Measurements from ENCODE around the gene UCK1.
A peak's percentile ranks its signal among the peaks of the same experiment; 100 is the strongest.

The UCK1 gene

GRCh38 chr9:131478911-131479310 lies 52.2 kb downstream of the UCK1 start:
- TF ChIP-seq, protein P1, sequence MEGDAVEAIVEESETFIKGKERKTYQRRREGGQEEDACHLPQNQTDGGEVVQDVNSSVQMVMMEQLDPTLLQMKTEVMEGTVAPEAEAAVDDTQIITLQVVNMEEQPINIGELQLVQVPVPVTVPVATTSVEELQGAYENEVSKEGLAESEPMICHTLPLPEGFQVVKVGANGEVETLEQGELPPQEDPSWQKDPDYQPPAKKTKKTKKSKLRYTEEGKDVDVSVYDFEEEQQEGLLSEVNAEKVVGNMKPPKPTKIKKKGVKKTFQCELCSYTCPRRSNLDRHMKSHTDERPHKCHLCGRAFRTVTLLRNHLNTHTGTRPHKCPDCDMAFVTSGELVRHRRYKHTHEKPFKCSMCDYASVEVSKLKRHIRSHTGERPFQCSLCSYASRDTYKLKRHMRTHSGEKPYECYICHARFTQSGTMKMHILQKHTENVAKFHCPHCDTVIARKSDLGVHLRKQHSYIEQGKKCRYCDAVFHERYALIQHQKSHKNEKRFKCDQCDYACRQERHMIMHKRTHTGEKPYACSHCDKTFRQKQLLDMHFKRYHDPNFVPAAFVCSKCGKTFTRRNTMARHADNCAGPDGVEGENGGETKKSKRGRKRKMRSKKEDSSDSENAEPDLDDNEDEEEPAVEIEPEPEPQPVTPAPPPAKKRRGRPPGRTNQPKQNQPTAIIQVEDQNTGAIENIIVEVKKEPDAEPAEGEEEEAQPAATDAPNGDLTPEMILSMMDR (IDR thresholded peaks at IDR 0.05; ENCODE audit: low read length): no peak
- TF ChIP-seq EZH2 (optimal IDR thresholded peaks at IDR 0.05; ENCODE audit: low read depth, low read length): no peak
- TF ChIP-seq EZH2phosphoT487 (IDR thresholded peaks at IDR 0.05; ENCODE audit: low read length): no peak
- H3K79me2 ChIP-seq (ENCODE audit: low read length): peaks cover 82% of the 10 kb centered on the region
- peaks cover 10% of the 10 kb centered on the region for H3F3A ChIP-seq (ENCODE audit: insufficient read depth, low read length)
- H3K27me3 ChIP-seq (replicated peaks; ENCODE audit: insufficient read depth, low read length): no peaks in the 10 kb centered on the region
- no peak overlapping the region for H3K4me3 ChIP-seq (ENCODE audit: low read length)
- peaks cover 16% of the 10 kb centered on the region for H3K36me3 ChIP-seq (replicated peaks; ENCODE audit: insufficient read depth, low read length)
- no peak overlapping the region for H3K9ac ChIP-seq (ENCODE audit: low read length)
- H2AFZ ChIP-seq (ENCODE audit: low read length): no peak overlapping the region
- peaks cover 16% of the 10 kb centered on the region for H3K4me1 ChIP-seq (ENCODE audit: low read length)
- H3K9me2 ChIP-seq (replicated peaks; ENCODE audit: insufficient read depth, low read length): no peaks in the 10 kb centered on the region
- no peak overlapping the region for H3K27ac ChIP-seq (ENCODE audit: low read length)
- H3K4me2 ChIP-seq (ENCODE audit: low read depth, low read length): no peak overlapping the region
- H4K20me1 ChIP-seq (ENCODE audit: insufficient read depth, low read length): no peaks in the 10 kb centered on the region
- no peak for DNase-seq
- H3K9me3 ChIP-seq (replicated peaks; ENCODE audit: insufficient read depth, low read length): no peaks in the 10 kb centered on the region

- Histone ChIP-seq H3K27ac (ENCODE audit: low read length) (no peak overlapping the region), H3K4me3 (ENCODE audit: low read length) (no peak overlapping the region), H3K36me3 (replicated peaks; ENCODE audit: insufficient read depth, low read length) (peaks cover 18% of the 10 kb centered on the region), H3K79me2 (ENCODE audit: low read length) (peaks cover 82% of the 10 kb centered on the region), H3K4me1 (ENCODE audit: low read length) (peaks cover 16% of the 10 kb centered on the region), H3K4me2 (ENCODE audit: low read depth, low read length) (no peak overlapping the region), H4K20me1 (ENCODE audit: insufficient read depth, low read length) (no peaks in the 10 kb centered on the region), H3K9ac (ENCODE audit: low read length) (no peak overlapping the region), H3F3A (ENCODE audit: insufficient read depth, low read length) (peaks cover 10% of the 10 kb centered on the region), H3K27me3 (replicated peaks; ENCODE audit: insufficient read depth, low read length) (no peaks in the 10 kb centered on the region), H3K9me2 (replicated peaks; ENCODE audit: insufficient read depth, low read length) (no peaks in the 10 kb centered on the region), H2AFZ (ENCODE audit: low read length) (no peak overlapping the region), H3K9me3 (replicated peaks; ENCODE audit: insufficient read depth, low read length) (no peaks in the 10 kb centered on the region)
- no peak for DNase-seq
- no peak for TF ChIP-seq EZH2 (optimal IDR thresholded peaks at IDR 0.05; ENCODE audit: low read depth, low read length)
- no peak for TF ChIP-seq EZH2phosphoT487 (IDR thresholded peaks at IDR 0.05; ENCODE audit: low read length)
- TF ChIP-seq, protein P1 (IDR thresholded peaks at IDR 0.05; ENCODE audit: low read length): peak; percentile 34; the same call in 1 of the 2 replicates
Measured at GRCh38 chr9:131478421-131478868, 52.6 kb downstream of the UCK1 start.

- Histone ChIP-seq H3K27me3 (replicated peaks; ENCODE audit: insufficient read depth, low read length) (no peaks in the 10 kb centered on the region), H3K4me1 (ENCODE audit: low read length) (peaks cover 16% of the 10 kb centered on the region), H3K9me2 (replicated peaks; ENCODE audit: insufficient read depth, low read length) (no peaks in the 10 kb centered on the region), H3K27ac (ENCODE audit: low read length) (no peak overlapping the region), H3F3A (ENCODE audit: insufficient read depth, low read length) (peaks cover 10% of the 10 kb centered on the region), H3K79me2 (ENCODE audit: low read length) (peaks cover 83% of the 10 kb centered on the region), H3K36me3 (replicated peaks; ENCODE audit: insufficient read depth, low read length) (peaks cover 20% of the 10 kb centered on the region), H3K4me3 (ENCODE audit: low read length) (no peak overlapping the region), H4K20me1 (ENCODE audit: insufficient read depth, low read length) (no peaks in the 10 kb centered on the region), H3K9me3 (replicated peaks; ENCODE audit: insufficient read depth, low read length) (no peaks in the 10 kb centered on the region), H3K9ac (ENCODE audit: low read length) (no peak overlapping the region), H2AFZ (ENCODE audit: low read length) (no peak overlapping the region), H3K4me2 (ENCODE audit: low read depth, low read length) (no peak overlapping the region)
- TF ChIP-seq EZH2phosphoT487 (IDR thresholded peaks at IDR 0.05; ENCODE audit: low read length): no peak
- no peak for TF ChIP-seq EZH2 (optimal IDR thresholded peaks at IDR 0.05; ENCODE audit: low read depth, low read length)
- TF ChIP-seq, protein P1 (IDR thresholded peaks at IDR 0.05; ENCODE audit: low read length): no peak
- DNase-seq: no peak
Measured at GRCh38 chr9:131477816-131478419, 53.1 kb downstream of the UCK1 start.

Data from MM.1S (cell line).